ENCODE data around the gene RAET1E.
"Not testable (repeated sequence)": the region's sequence is repeated elsewhere in the genome, so short reads cannot be mapped to it uniquely, and the experiment has no call there.

Gene RAET1E

DNA sequence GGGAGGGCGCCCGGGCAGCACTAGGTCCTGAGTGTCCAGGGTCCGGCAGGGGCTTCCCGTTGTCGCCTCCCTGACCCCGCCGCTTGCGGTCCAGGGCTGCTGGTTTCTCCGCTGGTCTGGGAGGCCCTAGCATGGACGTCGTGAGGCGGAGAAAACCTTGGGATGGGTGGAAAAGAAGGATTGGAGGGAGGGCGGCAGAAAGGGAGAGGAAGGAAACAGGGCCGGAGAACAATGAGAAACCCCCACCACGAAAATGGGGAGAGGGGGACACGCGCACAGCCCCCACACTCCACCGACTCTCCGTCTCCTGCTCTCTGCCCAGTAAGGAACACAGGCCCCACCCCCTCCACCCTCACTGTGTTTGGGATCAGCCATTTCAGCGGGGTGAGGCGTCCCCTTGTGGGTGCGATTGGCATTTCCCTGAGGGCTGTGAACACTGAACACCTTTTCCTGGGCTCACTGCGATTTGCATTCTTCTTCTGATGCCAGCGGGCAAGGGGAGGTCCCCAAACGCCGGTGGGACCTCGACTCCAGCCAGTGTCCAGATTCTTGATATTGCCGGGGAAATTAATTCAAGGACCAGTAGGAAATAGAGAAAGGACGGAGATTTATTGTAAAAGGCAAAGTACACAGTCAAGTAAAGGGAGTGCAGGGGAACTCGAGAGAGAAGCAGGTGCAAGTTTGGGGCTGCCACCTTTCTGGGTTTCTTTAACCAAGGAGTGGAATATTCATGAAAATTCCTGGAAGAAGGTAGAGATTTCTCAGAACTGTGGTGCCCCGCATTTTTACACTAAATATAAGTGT is 28.3 kb upstream of the RAET1E start:
- FAIRE-seq = no peak

DNA sequence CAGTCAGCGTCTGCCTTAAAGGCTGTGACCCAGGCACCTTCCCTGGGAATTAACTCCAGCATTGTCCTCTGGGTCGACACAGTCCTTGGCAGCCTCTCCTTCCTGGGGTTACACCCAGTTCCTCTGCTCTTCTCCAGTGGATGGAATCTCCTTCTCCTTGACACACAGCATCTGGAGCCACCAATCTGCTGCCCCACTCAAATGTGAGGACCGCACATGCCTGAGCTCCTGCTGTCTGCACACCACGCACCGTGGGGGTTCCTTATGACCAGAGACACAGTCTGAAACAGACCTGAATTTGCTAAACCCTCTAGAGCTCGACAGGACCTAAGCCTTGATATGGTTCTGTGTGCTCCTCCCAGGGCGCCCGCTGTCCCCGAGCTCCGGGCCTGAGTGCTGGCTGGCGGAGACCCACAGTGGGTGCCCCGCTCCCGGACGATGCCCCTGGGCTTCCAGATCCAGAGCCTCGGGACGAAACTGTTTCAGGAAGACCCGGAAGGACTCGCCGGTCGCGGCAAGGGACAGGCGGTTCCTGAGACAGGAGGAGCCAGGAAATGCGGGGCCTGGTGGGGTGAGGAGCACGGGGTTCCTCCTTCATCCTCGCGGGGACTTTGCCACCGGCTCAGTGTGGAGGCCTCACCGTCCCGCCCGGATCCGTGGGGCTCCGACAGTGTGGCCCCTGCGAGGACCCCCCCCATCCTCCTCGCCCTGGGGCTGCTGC is 27.5 kb upstream of the RAET1E start:
- FAIRE-seq = no peak

DNA sequence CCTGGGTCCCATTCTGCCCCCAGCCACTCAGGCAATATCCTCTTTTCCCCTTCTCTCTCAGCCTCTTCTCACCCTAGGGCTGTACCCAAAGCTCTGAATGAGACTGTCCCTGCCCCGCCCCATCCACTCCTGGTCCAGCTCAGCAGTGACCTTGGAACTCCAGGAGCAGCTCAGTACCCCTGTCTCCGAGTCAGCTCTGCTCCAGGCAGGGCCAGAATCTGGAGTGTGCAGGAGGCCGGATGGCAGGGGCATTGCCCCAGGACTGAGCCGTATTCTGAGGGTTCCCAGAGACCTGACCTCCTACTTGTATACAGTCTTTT is 27.0 kb upstream of the RAET1E start:
- FAIRE-seq = no peak

DNA sequence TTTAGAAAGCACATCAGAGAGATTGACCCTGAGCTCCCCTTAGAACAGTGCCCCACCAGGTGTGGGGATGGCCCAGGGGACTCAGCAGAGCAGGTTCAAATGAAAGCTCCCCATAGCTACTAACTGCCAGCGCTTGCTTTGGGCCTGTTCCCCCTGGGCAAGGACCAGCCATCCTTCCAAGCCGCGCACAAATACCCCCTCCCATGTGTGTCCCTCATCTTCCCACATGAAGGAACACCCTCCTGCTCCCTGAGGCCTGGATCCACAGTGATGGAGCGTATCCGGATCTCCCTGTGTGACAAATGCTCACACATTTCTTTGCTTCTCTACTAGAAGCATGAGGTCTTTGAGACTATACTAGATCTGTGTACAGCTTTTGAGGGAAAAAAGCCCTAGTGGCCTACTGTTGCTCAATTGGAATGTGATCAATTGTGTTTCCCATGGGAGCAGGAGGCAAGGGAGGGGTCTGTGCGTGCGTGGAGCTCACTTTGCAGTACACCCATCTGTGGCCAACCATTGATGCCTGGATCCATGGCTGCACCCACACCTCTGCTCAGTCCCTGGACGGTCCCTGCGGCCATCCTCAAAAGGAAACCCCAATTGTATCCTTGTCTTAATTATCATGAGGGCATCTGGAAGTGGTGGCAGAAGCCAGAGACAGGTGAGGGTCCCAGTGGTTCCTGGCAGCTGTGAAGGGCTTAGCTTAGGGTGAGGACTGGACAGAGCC is 26.5 kb upstream of the RAET1E start:
- no peak for FAIRE-seq

DNA sequence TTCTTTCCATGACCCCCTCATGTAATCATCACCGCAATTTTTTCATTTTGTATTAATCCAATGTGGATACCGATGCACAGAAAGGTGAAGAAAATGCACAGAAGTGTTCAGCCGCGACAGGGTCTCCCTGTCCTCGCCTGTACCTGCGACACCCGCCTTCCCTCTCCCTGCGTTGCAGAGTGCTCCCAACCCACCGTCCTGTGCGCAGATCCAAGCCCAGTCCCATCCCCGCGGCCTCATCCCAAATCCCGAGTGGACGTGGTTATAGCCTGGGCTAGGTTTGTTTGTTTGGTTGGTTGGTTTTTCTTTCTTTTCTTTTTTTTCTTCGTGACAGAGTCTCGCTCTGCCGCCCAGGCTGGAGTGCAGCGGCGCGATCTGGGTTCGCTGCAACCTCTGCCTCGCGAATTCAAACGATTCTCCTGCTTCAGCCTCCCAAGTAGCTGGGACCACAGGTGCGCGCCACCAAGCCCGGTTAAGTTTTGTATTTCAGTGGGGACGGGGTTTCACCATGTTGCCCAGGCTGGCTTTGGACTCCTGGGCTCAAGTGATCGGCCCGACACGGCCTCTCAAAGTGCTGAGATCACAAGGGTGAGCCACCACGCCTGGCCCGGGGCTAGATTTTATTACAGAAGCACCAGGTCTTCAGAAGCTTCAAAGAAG is 25.5 kb upstream of the RAET1E start:
- FAIRE-seq = no peak

DNA sequence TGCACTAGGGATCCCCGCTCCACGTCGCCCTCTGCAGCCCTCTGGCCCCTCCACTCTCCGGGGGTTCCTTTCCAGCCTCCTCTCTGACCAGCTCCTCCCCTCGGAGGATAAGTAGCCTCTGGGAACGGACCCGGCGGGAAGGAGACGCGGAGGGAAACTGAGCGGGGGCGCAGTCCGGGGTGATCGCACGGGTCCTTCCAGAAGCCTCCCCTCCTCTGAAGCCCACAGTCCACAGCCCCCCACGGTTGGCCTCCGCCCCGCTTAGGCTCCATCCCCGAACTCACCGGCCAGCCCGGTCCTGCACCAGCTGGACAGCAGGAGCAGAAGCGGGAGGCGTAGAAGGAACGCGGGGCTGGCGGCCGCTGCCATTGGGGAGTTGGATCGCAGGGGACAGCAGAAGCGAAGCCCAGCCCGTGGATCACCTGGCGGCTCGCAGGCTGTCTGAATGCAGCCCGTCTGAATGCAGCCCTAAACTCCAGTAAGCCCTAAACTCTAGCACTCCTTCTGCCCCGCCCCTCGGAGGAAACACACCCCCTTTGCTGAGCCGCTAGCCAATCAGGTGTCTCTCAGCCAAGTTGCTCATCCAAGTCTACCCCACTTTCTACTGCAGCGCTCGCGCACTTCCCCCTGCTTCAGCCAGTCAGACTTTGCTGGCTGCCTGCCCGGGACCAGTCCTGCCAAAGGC is 24.9 kb upstream of the RAET1E start, which contains the start of gene RAET1G:
TSS of gene RAET1G (minus strand) at position 480 of the 685 bp plus-strand sequence. CDS start at position 369, 111 bp downstream.
- peak; percentile 74 for FAIRE-seq

DNA sequence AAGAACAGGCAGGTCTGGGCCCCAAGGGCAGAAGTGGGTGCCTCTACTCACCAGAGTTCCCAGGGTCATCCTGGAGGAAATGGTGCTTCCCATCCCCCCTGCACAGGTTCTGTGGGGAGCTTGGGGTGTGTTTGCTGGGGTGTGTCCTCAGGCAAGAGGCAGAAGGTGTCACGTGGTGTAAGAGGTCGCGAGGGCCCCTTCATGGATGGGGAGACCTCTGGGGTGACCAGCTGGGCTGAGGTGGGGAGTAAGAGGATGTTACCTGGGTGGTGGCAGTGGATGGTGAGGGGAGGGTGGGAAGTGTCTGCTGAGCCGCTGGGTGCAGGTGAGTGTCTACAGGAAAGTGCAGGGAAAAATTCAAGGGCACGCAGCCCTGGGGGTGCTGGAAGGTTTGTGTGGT is 24.2 kb upstream of the RAET1E start:
- FAIRE-seq = not testable (repeated sequence)

DNA sequence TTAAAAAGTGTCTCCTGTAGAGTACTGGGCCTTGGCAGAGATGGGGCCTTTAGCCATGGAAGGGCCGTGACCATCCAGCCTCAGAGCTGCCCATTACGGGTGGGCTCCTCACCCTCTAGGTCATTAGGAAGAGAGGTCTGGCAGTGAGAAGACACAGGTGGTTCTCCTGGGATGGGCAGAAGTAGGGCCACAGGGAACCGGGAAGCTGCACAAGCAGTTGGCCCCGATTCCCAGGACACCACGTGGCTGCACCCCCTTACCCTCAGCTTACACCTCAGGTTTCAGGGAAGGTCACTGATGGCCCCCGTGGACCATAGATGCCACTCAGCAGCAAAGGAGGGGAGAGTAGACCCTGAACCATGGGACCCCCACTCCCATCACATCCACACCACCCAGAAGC is 23.4 kb upstream of the RAET1E start:
- no peak for FAIRE-seq

DNA sequence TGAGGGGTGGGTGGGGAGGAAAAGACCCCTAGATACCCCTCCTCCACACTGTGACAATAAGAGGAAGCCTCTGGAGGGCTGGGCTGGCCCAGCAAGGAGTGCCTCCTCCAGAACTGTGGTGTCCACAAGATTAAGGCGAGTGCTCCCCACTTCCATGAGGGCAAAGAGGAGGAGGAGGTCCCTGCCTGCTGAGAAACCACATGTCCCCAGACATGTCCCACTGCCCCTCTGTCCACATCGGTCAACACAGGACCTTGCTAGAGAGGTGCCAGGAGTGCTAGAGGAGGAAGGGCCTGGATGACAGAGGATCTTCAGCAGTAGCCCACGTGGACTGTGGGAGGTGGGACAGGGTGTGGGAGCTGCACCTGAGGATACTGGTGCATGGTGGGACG is 21.9 kb upstream of the RAET1E start:
- no peak for FAIRE-seq

DNA sequence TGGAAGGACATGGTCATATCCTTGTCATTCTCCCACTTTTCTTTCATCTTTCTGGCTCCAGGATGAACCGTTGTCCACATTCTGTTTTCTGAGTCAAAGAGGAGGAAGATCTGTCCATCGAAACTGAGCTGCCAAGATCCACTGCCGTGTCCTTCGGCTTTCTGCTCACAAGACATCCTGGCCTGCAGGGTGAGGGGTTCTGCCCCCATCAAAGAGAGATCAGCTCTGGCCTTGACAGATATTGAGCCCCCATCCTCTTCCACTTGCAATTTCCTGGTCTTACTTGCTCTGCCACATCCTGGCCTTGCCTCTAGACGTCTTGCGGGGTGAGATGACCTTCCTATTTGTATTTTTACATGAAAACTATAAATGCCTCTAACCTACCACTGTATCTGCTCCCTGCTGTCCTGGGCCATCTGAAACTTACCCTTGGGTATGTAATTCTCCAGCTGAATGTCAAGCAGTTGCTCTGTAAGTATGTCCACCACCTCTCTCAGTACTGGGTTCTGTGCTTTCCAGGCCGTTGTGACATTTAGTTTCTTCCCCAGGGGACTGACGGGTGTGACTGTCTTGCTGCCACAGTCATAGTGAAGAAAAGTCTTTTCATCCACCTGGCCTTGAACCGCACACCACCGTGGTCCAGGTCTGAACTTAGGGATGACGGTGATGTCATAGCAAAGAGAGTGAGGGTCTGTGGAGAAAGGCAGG is 21.4 kb upstream of the RAET1E start:
- FAIRE-seq = not testable (repeated sequence)

DNA sequence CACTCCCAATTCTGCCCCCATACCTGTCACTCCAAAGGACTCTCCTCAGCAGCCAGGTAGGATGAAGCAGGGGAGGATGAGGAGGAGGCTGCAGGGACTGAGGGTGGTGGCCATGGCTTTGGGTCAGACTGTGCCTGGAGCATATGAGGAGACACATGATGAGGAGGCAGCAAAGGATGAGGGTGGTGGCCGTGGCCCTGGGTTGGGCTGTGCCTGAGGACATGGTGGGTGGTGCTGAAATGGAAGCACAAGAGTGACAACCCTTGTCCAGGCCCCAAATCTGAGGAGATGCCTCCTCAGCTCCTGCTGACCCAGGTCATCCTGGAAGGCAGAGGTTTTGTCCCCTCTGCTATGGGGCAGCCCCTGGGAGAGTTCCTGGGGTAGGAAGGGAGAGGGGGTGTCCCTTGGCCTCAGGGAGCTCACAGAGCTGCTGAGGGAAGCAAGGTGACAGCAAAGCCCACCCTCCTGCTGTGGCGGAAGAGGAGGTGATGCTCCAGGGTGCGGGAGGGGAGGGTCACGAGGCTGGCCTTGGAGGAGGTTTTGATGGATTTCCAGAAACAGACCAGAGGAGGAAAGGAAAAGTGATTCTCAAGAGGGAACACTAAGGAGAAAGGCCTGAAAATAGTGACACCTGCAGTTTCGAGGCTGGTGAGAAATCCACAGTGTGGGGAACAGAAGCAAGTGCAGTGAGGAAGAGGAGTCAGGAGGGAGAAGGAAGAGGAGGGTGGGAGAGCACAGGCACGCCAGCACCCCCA is 20.4 kb upstream of the RAET1E start:
- no peak for FAIRE-seq

DNA sequence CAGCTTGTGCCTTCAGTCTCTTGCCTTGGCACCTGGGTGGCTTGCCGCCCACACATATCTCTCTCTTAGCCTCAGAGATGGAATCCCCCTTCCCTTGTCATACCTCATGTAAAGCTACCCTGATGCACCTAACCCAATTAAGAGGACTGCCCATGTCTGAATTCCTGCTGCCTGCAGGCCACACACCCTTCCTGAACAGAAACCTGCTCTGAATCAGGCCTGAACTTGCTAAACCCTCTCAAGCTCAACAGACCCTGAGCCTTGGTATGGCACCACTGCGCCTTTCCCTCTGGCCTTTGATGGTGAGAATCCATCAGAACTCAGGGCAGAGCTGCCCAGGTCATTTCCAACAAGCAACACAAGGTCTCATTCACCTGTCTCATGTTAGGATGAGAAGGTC is 19.8 kb upstream of the RAET1E start:
- no peak for FAIRE-seq

DNA sequence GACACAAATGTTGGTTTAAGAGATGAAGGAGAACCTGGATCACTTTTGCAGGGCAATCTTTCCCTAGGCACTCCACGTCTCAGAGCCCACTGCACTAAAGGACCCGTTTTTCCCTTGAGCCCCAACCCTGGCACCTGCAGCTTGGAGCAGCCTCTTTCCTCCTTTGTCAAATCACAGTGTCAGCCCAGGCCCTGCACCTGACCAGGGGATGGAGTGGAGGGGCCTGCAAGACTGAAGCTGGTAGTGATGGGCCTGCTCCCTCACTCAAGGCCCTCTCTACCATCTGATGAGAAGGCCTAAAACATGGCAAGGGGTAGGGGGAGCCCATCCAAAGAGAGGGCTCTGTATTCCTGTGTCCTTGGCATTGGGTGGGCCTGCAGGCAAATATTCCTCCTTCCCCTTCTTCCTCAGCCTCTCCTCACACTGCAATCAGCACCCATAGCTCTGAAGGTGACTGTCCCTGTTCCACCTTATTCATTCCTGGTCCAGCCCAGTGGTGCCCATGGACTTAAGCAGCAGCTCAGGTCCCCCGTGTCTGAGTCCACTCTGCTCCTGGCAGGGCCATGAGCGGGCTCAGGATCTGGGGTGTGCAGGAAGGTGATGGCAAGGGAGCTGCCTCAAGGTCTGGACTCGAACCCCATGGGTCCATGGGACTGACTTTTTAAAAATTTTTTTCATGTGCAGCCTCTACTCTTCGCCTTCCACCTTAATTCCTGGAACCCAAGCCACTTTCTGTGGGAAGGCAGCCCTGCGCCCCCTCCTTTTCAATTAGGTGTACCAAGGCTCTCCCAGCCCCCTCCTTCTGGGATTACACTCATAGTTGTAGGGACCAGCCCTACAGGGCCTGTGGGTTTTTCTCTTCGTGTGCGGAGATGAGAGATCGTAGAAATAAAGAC is 18.3 kb upstream of the RAET1E start:
- no peak for FAIRE-seq

DNA sequence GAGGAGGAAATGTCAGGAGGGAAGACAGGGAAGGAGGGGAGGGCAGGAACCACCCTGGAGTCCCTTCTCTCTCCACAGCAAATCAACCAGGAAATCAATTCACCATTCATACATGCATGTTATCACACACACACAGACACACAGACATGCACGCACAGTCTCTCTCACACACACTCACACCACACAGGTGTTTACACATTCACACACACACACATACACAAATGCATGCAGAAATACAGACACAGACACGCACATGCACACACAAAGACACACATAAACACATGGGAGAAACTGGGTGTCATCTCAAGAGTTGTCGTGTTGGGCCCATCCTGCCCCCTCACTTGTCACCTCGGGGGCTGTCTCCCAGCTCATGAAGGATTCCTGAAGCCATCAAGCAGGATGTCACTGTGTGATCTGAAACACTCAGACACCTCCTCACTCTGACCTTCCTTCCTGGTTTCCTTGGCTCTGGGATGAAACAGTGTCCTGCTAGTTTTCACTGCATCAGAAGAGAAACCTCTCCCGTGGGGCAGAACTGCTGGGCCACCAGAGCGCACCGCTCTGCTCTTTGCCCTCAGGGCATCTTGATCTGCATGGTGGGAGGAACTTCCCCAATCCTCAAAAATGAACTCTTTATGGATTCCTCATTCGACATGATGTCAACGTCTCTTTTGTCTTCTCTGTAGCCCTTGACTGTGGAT is 15.8 kb upstream of the RAET1E start:
- no peak for FAIRE-seq

DNA sequence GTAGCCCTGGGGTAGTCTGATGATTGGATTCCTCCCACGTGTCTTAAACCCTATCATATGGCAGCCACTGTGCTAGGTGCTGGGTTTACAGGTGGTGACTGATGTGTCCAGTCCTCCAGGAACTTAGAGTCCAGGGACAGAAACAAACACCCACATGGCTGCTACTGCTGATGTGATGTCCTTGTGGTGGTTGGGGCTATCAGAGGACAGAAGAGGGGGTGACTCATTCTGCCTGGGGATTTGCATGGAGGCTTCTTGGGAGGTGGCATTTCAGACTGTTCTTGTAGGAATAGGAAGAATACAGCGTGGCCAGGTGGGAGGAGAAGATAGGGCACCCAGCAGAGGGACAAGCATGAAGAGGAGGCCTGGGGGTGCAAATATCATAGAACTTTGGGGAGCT is 15.2 kb upstream of the RAET1E start:
- no peak for FAIRE-seq

DNA sequence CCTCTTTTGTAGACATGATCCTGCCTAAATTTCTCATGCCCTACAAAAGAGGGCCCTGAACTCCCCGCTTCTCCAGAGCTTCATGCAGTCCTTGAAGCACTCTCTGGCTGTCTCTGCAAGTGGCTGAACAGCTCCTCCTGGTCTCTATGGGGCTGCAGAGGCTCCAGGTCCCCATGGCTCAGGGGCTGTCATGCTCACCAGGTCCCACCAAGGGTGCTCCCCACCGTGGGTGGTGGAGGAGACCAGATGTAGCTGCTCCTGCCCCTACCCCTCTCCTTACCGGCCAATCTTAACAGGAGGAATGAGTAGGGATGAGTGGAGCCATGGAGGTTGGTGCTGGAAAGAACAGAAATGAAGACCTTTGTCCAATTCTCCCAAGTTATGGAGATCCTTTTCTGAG is 14.8 kb upstream of the RAET1E start:
- FAIRE-seq = not testable (repeated sequence)

DNA sequence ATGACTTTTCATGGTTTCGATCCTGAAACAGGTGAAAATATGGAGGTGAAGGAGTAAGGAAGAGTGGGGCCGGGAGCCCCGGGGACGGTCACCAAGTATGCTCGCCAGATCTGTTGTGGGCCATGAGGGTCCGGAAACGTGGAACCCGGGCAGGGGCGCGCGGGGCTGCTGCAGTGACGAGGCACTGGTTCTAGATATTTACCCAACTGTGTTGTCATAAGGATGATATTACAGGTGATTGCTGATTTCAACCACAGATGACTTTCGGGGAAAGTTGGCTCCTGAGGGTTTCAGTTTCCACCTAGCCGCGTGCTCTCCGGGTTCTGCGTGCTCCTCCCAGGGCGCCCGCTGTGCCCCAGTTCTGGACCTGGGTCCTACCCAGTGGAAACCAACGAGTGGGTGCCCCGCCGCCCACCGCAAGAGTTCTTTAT is 12.8 kb upstream of the RAET1E start:
- no peak for FAIRE-seq

DNA sequence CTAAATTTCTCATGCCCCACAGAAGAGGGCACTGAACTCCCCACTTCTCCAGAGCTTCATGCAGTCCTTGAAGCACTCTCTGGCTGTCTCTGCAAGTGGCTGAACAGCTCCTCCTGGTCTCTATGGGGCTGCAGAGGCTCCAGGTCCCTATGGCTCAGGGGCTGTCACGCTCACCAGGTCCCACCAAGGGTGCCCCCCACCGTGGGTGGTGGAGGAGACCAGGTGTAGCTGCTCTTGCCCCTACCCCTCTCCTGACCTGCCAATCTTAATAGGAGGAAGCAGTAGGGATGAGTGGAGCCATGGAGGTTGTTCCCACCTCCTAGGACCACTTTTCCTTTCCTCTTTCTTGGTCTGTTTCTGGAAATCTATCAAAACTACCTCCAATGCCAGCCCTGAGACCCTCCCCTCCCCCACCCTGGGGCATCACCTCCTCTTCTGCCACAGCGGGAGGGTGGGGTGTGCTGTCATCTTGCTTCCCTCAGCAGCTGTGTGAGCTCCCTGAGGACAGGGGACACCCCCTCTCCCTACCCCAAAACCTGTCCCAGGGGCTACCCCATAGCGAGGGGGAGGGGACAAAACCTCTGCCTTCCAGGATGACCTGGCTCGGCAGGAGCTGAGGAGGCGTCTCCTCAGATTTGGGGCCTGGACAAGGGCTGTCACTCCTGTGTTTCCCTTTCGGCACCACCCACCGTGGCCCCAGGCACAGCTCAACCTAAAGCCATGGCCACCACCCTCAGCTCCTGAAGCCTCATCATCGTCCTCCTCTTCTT is 12.0 kb upstream of the RAET1E start:
- no peak for FAIRE-seq

DNA sequence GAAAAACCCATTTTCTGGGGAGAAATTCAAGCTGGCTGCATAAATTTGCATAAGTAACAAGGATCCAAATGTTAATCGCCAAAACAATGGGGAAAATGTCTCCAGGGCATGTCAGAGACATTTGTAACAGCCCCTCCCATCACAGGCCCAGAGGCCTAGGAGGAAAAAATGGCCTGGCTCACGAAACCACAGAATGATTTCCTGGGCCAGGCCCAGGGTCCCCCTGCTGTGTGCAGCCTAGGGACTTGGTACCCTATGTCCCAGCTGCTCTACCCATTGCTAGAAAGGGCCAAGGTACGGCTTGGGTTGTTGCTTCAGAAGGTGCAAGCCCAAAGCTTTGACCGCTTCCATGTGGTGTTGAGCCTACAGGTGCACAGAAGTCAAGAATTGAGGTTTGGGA is 10.6 kb upstream of the RAET1E start:
- FAIRE-seq = not testable (repeated sequence)
